SK-N-SH (cell line): Measurements from ENCODE around the gene DGKD. TPM values are rescaled to one million over a fixed set of nuclear protein-coding genes. Genes with fewer than 3 reads are reported as not detected.

ENCODE experiments used
- CTCF ChIA-PET: fragments of 300-600, 350-600 bp; formaldehyde crosslinking; extraction: SDS; loops from one replicate; lab custom pipeline; 2021; lab: Yijun Ruan, JAX
- POLR2A ChIA-PET: fragments of 350-600 bp; sonication (Branson Sonifier 250); formaldehyde crosslinking; extraction: SDS; loops from one replicate; lab custom pipeline; 2020; ENCODE audit warnings: antibody characterized with exemption, inconsistent platforms; lab: Yijun Ruan, JAX
- DNase-seq: peaks from one replicate; pipeline ENCODE4 v3.0.0; 2012
- H2AFZ ChIP-seq: fragments of 200-600 bp; sonication (generic); 2 replicates; pipeline ENCODE4 v1.8.1; 2016; ENCODE audit warnings: antibody characterized with exemption, mild to moderate bottlenecking, low read depth
- H3F3A ChIP-seq: fragments of 200-600 bp; sonication (generic); replicated peaks from 2 replicates; pipeline ENCODE3; 2016; ENCODE audit warnings: antibody characterized with exemption, mild to moderate bottlenecking; ENCODE audit not compliant: insufficient read depth
- H3K27ac ChIP-seq, 2 experiments: fragments of 200-500 bp in 1 of 2; fragments of 200-600 bp in 1 of 2; sonication (Bioruptor generic) in 1 of 2; sonication (generic), shearing (Covaris generic) in 1 of 2; 2 replicates each; pipeline versions ENCODE4 v1.5.1 to v1.6.1; 2014 to 2016; ENCODE audit warnings: low read depth in 2 of 2, inconsistent platforms in 1 of 2, low read length in 1 of 2, mild to moderate bottlenecking in 1 of 2, mixed read lengths in 1 of 2
- H3K27me3 ChIP-seq: fragments of 200-600 bp; sonication (generic), shearing (Covaris generic); 2 replicates; pipeline ENCODE4 v1.6.1; 2016; ENCODE audit warnings: mixed run types; ENCODE audit not compliant: insufficient read depth
- H3K36me3 ChIP-seq, 2 experiments: fragments of 200-500 bp in 1 of 2; fragments of 200-600 bp in 1 of 2; sonication (Bioruptor generic) in 1 of 2; sonication (generic) in 1 of 2; replicated peaks in 1 of 2; 2 replicates each; pipeline versions ENCODE3 to v1.5.1; 2014 to 2016; ENCODE audit warnings: low read length in 1 of 2, mild to moderate bottlenecking in 1 of 2; ENCODE audit not compliant: insufficient read depth in 2 of 2, control insufficient read depth in 1 of 2
- H3K4me1 ChIP-seq, 2 experiments: fragments of 200-500 bp in 1 of 2; fragments of 200-600 bp in 1 of 2; sonication (Bioruptor generic) in 1 of 2; sonication (generic), shearing (Covaris generic) in 1 of 2; 2 replicates each; pipeline versions ENCODE4 v1.5.1 to v1.6.1; 2014 to 2016; ENCODE audit warnings: low read depth in 1 of 2, low read length in 1 of 2, mixed run types in 1 of 2; ENCODE audit not compliant: insufficient read depth in 2 of 2, control insufficient read depth in 1 of 2
- H3K4me2 ChIP-seq: fragments of 200-600 bp; sonication (generic), shearing (Covaris generic); 2 replicates; pipeline ENCODE4 v1.6.1; 2017; ENCODE audit warnings: mixed run types
- H3K4me3 ChIP-seq, 2 experiments: fragments of 200-500 bp in 1 of 2; fragments of 200-600 bp in 1 of 2; sonication (Bioruptor generic) in 1 of 2; sonication (generic), shearing (Covaris generic) in 1 of 2; 2 replicates each; pipeline versions ENCODE4 v1.5.1 to v1.8.1; 2014 to 2016; ENCODE audit warnings: low read depth in 2 of 2, inconsistent platforms in 1 of 2, low read length in 1 of 2, mild to moderate bottlenecking in 1 of 2, mixed read lengths in 1 of 2, moderate library complexity in 1 of 2
- H3K79me2 ChIP-seq: fragments of 200-600 bp; sonication (generic); 2 replicates; pipeline ENCODE4 v1.8.1; 2017; ENCODE audit warnings: mild to moderate bottlenecking; ENCODE audit not compliant: insufficient read depth
- H3K9ac ChIP-seq: fragments of 200-600 bp; sonication (generic); 2 replicates; pipeline ENCODE4 v1.6.1; 2017; ENCODE audit warnings: mixed run types
- H3K9me2 ChIP-seq: fragments of 200-600 bp; sonication (generic); 2 replicates; pipeline ENCODE4 v1.6.1; 2017; ENCODE audit warnings: mixed run types
- H3K9me3 ChIP-seq: fragments of 200-600 bp; sonication (generic); 2 replicates; pipeline ENCODE4 v1.6.1; 2017; ENCODE audit warnings: mixed run types, mild to moderate bottlenecking, moderate library complexity
- H4K20me1 ChIP-seq: fragments of 200-600 bp; sonication (generic); 2 replicates; pipeline ENCODE4 v1.6.1; 2017; ENCODE audit warnings: mild to moderate bottlenecking, mixed run types; ENCODE audit not compliant: insufficient read depth
- CHD2 ChIP-seq: fragments of 150-350 bp; IDR thresholded peaks from 2 replicates; pipeline ENCODE4 v1.6.1; 2018; ENCODE audit warnings: low read length; ENCODE audit not compliant: partially characterized antibody
- CTCF ChIP-seq: fragments of 200-600 bp; sonication (generic); IDR thresholded peaks from 2 replicates; pipeline ENCODE4 v1.6.1; 2017; ENCODE audit warnings: antibody characterized with exemption, mild to moderate bottlenecking, moderate library complexity
- EZH2phosphoT487 ChIP-seq: fragments of 200-600 bp; sonication (generic); IDR thresholded peaks from 2 replicates; pipeline ENCODE4 v1.6.1; 2017; ENCODE audit warnings: low read depth, mixed run types, mild to moderate bottlenecking, antibody characterized with exemption, moderate library complexity, borderline replicate concordance
- FOXJ3 ChIP-seq: sonication (generic); formaldehyde crosslinking; IDR thresholded peaks from 2 replicates; pipeline ENCODE4 v1.5.1; 2020; ENCODE audit warnings: mild to moderate bottlenecking, missing genetic modification reagents
- GABPA ChIP-seq: IDR thresholded peaks from 2 replicates; pipeline ENCODE4 v1.4.0; 2012; ENCODE audit warnings: low read depth, mild to moderate bottlenecking
- GATA2 ChIP-seq: sonication (generic); formaldehyde crosslinking; IDR thresholded peaks from 2 replicates; pipeline ENCODE4 v1.5.0; 2020; ENCODE audit warnings: mild to moderate bottlenecking, missing genetic modification reagents
- IRF3 ChIP-seq: fragments of 150-350 bp; IDR thresholded peaks from 2 replicates; pipeline ENCODE4 v1.6.1; 2016; ENCODE audit warnings: mild to moderate bottlenecking, low read depth, low read length
- JUND ChIP-seq: IDR thresholded peaks from 2 replicates; pipeline ENCODE4 v1.4.0; 2012
- MEF2A ChIP-seq: IDR thresholded peaks from 2 replicates; pipeline ENCODE4 v1.4.0; 2012; ENCODE audit warnings: low read depth, borderline replicate concordance
- MXI1 ChIP-seq: IDR thresholded peaks from 2 replicates; pipeline ENCODE4 v1.6.1; 2012; ENCODE audit warnings: mild to moderate bottlenecking, low read depth, low read length, improper control_type of control experiment
- NRF1 ChIP-seq: IDR thresholded peaks from 2 replicates; pipeline ENCODE4 v1.6.1; 2012; ENCODE audit warnings: low read depth, mild to moderate bottlenecking, low read length
- RAD21 ChIP-seq: IDR thresholded peaks from 2 replicates; pipeline ENCODE4 v1.6.1; 2012; ENCODE audit warnings: mild to moderate bottlenecking, low read length
- RCOR1 ChIP-seq: fragments of 150-350 bp; IDR thresholded peaks from 2 replicates; pipeline ENCODE4 v1.6.1; 2017; ENCODE audit warnings: antibody characterized with exemption, low read length
- RXRA ChIP-seq: IDR thresholded peaks from 2 replicates; pipeline ENCODE4 v1.4.0; 2012; ENCODE audit warnings: low read depth, mild to moderate bottlenecking, borderline replicate concordance
- TAF1 ChIP-seq: IDR thresholded peaks from 2 replicates; pipeline ENCODE4 v1.6.1; 2012; ENCODE audit warnings: low read depth, mild to moderate bottlenecking, low read length, moderate library complexity, borderline replicate concordance
- TEAD4 ChIP-seq: IDR thresholded peaks from 2 replicates; pipeline ENCODE4 v1.4.0; 2012; ENCODE audit warnings: mild to moderate bottlenecking, borderline replicate concordance; ENCODE audit not compliant: insufficient read depth
- WGBS: methylation state at CpG from one replicate; pipeline ENCODE4 v1.1.6; 2017; ENCODE audit warnings: low lambda C conversion rate; 5-methylcytosine and 5-hydroxymethylcytosine counted together
- polyA plus RNA-seq, 3 experiments: library from polyadenylated mRNA; depleted of rRNA; stranded (reverse); fragments of >200 nt; gene quantifications; 2 replicates each; pipeline ENCODE4 v1.2.3, GENCODE V29; 2012

Gene DGKD
- polyA plus RNA-seq, 1 of the 3 experiments (the other 2 are of a cell fraction) = 21.7 TPM

- Histone ChIP-seq H3K79me2 (no peaks in the 10 kb centered on the region), H4K20me1 (no peaks in the 10 kb centered on the region), H3K27me3 (no peaks in the 10 kb centered on the region)
- CTCF ChIA-PET = interaction anchor here (0.6 to 0.8 kb wide), 2 partner anchors 26 to 1549 kb away, joined by 3 read pairs; no protein-coding TSS in a partner anchor
- 80% methylated on average over 16 of the region's 32 CpGs for WGBS
- TF ChIP-seq TEAD4 (no peak), RXRA (no peak), TAF1 (no peak), NRF1 (no peak), MXI1 (no peak), JUND (no peak)
- TF ChIP-seq, all 33 proteins: peak for 0
- POLR2A ChIA-PET = interaction anchor here (1.0 kb wide), 1 partner anchor 82 kb away, joined by 3 read pairs; no protein-coding TSS in a partner anchor
- no peak overlapping the region; a peak in 1 of 4 replicates for H3K27ac ChIP-seq
- no peak overlapping the region for H3K4me3 ChIP-seq
- peaks cover 0 to 5% of the 10 kb centered on the region in 2 experiments; a peak in 1 of 4 replicates for H3K4me1 ChIP-seq
- H3K4me2 ChIP-seq = no peak overlapping the region
- H3K36me3 ChIP-seq = peaks cover 10 to 49% of the 10 kb centered on the region in 2 experiments
- no peaks in the 10 kb centered on the region for H3K9me2 ChIP-seq
- H3F3A ChIP-seq = peaks cover 5% of the 10 kb centered on the region
- DNase-seq = peak; percentile 64
- no peaks in the 10 kb centered on the region for H3K9me3 ChIP-seq
- no peak overlapping the region for H3K9ac ChIP-seq
- no peak overlapping the region for H2AFZ ChIP-seq
These were observed 115.1 kb downstream of the DGKD start for GRCh38 chr2:233469261-233470010.

GRCh38 chr2:233470011-233470687 is 115.9 kb downstream of the DGKD start:
- Histone ChIP-seq H3K79me2 (no peaks in the 10 kb centered on the region), H3K4me3 (no peak overlapping the region), H3K4me2 (no peak overlapping the region), H3F3A (peaks cover 5% of the 10 kb centered on the region), H3K9me3 (no peaks in the 10 kb centered on the region), H3K9me2 (no peaks in the 10 kb centered on the region), H3K4me1 (peaks cover 0 to 5% of the 10 kb centered on the region in 2 experiments; a peak in 1 of 4 replicates), H2AFZ (no peak overlapping the region), H3K36me3 (peaks cover 10 to 42% of the 10 kb centered on the region in 2 experiments), H3K27ac (no peak overlapping the region), H3K9ac (no peak overlapping the region), H3K27me3 (no peaks in the 10 kb centered on the region), H4K20me1 (no peaks in the 10 kb centered on the region)
- peak; percentile 50 for DNase-seq
- TF ChIP-seq MXI1 (no peak), TEAD4 (no peak), CHD2 (no peak), EZH2phosphoT487 (no peak), FOXJ3 (no peak), NRF1 (no peak)
- ChIA-PET POLR2A (no interaction called here), CTCF (interaction anchor here (0.6 to 0.8 kb wide), 2 partner anchors 27 to 1548 kb away, joined by 3 read pairs; no protein-coding TSS in a partner anchor)
- 98% methylated on average over 15 of the region's 20 CpGs for WGBS

GRCh38 chr2:233470839-233471238 is 116.5 kb downstream of the DGKD start:
- Histone ChIP-seq H3K27ac (no peak overlapping the region), H3K9me3 (no peaks in the 10 kb centered on the region), H3K79me2 (no peaks in the 10 kb centered on the region), H3K4me1 (peaks cover 0 to 5% of the 10 kb centered on the region in 2 experiments; a peak in 1 of 4 replicates), H2AFZ (no peak overlapping the region), H3K27me3 (no peaks in the 10 kb centered on the region), H3F3A (peaks cover 5% of the 10 kb centered on the region), H3K4me3 (no peak overlapping the region), H4K20me1 (no peaks in the 10 kb centered on the region), H3K4me2 (no peak overlapping the region), H3K9ac (no peak overlapping the region), H3K36me3 (peaks cover 10 to 45% of the 10 kb centered on the region in 2 experiments), H3K9me2 (no peaks in the 10 kb centered on the region)
- CTCF ChIA-PET = no interaction called here
- DNase-seq = no peak
- WGBS = 100% methylated on average over 3 of the region's 14 CpGs
- POLR2A ChIA-PET = no interaction called here
- TF ChIP-seq TEAD4 (no peak), TAF1 (no peak), RXRA (no peak), NRF1 (no peak), GABPA (no peak), CTCF (no peak), IRF3 (no peak), RAD21 (no peak), GATA2 (CRISPR knock-in tag) (no peak), RCOR1 (no peak), MEF2A (no peak)
